GM12878 (cell line): ENCODE measurements around the gene ISLR. TPM values are rescaled to one million over a fixed set of nuclear protein-coding genes. Genes with fewer than 3 reads are reported as not detected.

Experiments
- ATAC-seq: fragments of 200-7000 bp; cut with Tn5 transposase; 3 replicates; pipeline ENCODE4 v1.9.1; 2020; ENCODE audit warnings: mild to moderate bottlenecking, moderate library complexity
- BruUV-seq: library from RNA; stranded (reverse); fragments of 400-500 nt; replicated peaks from 2 replicates; lab custom pipeline; 2021; lab: Mats Ljungman, UMichigan
- CTCF ChIA-PET: fragments of 300-600 bp; sonication (Branson Sonifier 250); formaldehyde crosslinking; extraction: SDS; loops from one replicate; lab custom pipeline; 2021; ENCODE audit warnings: inconsistent platforms; lab: Yijun Ruan, JAX
- POLR2A ChIA-PET: fragments of 350-600 bp; formaldehyde crosslinking; extraction: SDS; loops from one replicate; lab custom pipeline; 2021; ENCODE audit warnings: inconsistent platforms; lab: Charles Lee
- RAD21 ChIA-PET: fragments of 300-600 bp; sonication (Branson Sonifier 250); formaldehyde crosslinking; loops from one replicate; lab custom pipeline; 2023; ENCODE audit warnings: antibody characterized with exemption; ENCODE audit not compliant: unreplicated experiment; lab: Charles Lee
- SMC1A ChIA-PET: fragments of 300-600 bp; sonication (Branson Sonifier 250); formaldehyde crosslinking; loops from one replicate; lab custom pipeline; 2023; ENCODE audit not compliant: unreplicated experiment, uncharacterized antibody; lab: Charles Lee
- DNase-seq: peaks from one replicate; pipeline ENCODE4 v3.0.0-alpha.2; 2011; ENCODE audit warnings: low read depth, low spot score
- FAIRE-seq: peaks from 3 replicates; lab custom pipeline; 2011; peaks lifted over from hg19 to GRCh38; lab: Jason Lieb, UNC
- H2AFZ ChIP-seq: 2 replicates; pipeline ENCODE4 v1.6.0; 2011; ENCODE audit warnings: low read depth, low read length, control low read depth; ENCODE audit not compliant: control insufficient read depth
- H3K27ac ChIP-seq: 2 replicates; pipeline ENCODE4 v1.5.1; 2011; ENCODE audit warnings: control low read depth; ENCODE audit not compliant: control insufficient read depth, insufficient read depth
- H3K27me3 ChIP-seq, 2 experiments: replicated peaks in 1 of 2; 2 replicates each; pipeline versions ENCODE4 v1.6.0 to v1.6.1; 2011; ENCODE audit warnings: low read length in 1 of 2; ENCODE audit not compliant: control insufficient read depth in 2 of 2, insufficient read depth in 2 of 2
- H3K36me3 ChIP-seq, 2 experiments: 2 replicates each; pipeline ENCODE4 v1.5.1; 2011; ENCODE audit warnings: low read length in 1 of 2; ENCODE audit not compliant: control insufficient read depth in 2 of 2, insufficient read depth in 2 of 2
- H3K4me1 ChIP-seq: 2 replicates; pipeline ENCODE4 v1.6.1; 2011; ENCODE audit warnings: mild to moderate bottlenecking, low read length, moderate library complexity, mixed read lengths; ENCODE audit not compliant: control insufficient read depth, insufficient read depth
- H3K4me2 ChIP-seq: 2 replicates; pipeline ENCODE4 v1.6.0; 2011; ENCODE audit warnings: control low read depth; ENCODE audit not compliant: control insufficient read depth, insufficient read depth
- H3K4me3 ChIP-seq: fragments of 200-600 bp; sonication (generic); 2 replicates; pipeline ENCODE4 v1.5.1; 2016
- H3K79me2 ChIP-seq: 2 replicates; pipeline ENCODE4 v1.6.0; 2011; ENCODE audit warnings: low read length; ENCODE audit not compliant: control insufficient read depth, insufficient read depth
- H3K9ac ChIP-seq: 2 replicates; pipeline ENCODE4 v1.8.0; 2011; ENCODE audit warnings: low read length, control low read depth, mixed read lengths; ENCODE audit not compliant: control insufficient read depth, insufficient read depth
- H3K9me3 ChIP-seq: replicated peaks from 3 replicates; pipeline ENCODE4 v1.5.1; 2011; ENCODE audit warnings: mild to moderate bottlenecking, low read length; ENCODE audit not compliant: control insufficient read depth, insufficient read depth
- H4K20me1 ChIP-seq: 2 replicates; pipeline ENCODE4 v1.6.0; 2011; ENCODE audit not compliant: control insufficient read depth, insufficient read depth
- CREM ChIP-seq: IDR thresholded peaks from 2 replicates; pipeline ENCODE4 v1.6.1; 2014; ENCODE audit warnings: antibody characterized with exemption, low read depth
- PKNOX1 ChIP-seq: fragments of 450-650 bp; IDR thresholded peaks from 2 replicates; pipeline ENCODE4 v1.6.1; 2016; ENCODE audit warnings: mild to moderate bottlenecking
- SIX5 ChIP-seq: IDR thresholded peaks from 2 replicates; pipeline ENCODE4 v1.6.1; 2011; ENCODE audit warnings: mild to moderate bottlenecking, low read depth, low read length, moderate library complexity; ENCODE audit not compliant: severe bottlenecking
- STAT3 ChIP-seq: IDR thresholded peaks from 2 replicates; pipeline ENCODE4 v1.6.1; 2011; ENCODE audit warnings: low read depth, low read length, improper control_type of control experiment
- WGBS: methylation state at CpG from one replicate; pipeline ENCODE4 v1.1.6; 2016; ENCODE audit warnings: low lambda C conversion rate; ENCODE audit not compliant: insufficient replicate concordance, insufficient coverage; ENCODE audit errors: missing lambda C conversion rate; 5-methylcytosine and 5-hydroxymethylcytosine counted together
- in situ Hi-C: fragments of 300-500 bp; cut with MboI; formaldehyde crosslinking; loops from 9 replicates; pipeline ENCODE4 v1.14.3; 2018; ENCODE audit warnings: mixed read lengths
- intact Hi-C: fragments of 100-400 bp; cut with micrococcal nuclease; formaldehyde crosslinking; loops from one replicate; pipeline ENCODE4 v1.14.2; 2022; ENCODE audit not compliant: unreplicated experiment
- polyA plus RNA-seq, 11 experiments: library from polyadenylated mRNA; depleted of rRNA in 4 of 11; unstranded in 6 of 11; stranded (reverse) in 5 of 11; fragments of >200 nt; fragmentation: Nextera tagmentation in 4 of 11; fragmentation: Illumina TruSeq in 1 of 11; extraction: Ambion mirVana in 4 of 11; extraction: Trizol in 1 of 11; gene quantifications; 1 replicate in 1 of 11; 2 replicates in 10 of 11; pipeline versions ENCODE4 v1.2.1 to v1.2.3, GENCODE V29; 2011 to 2016; ENCODE audit warnings: inconsistent platforms in 2 of 11, missing spikeins in 2 of 11, low read depth in 1 of 11
- total RNA-seq, 4 experiments: library from RNA; depleted of rRNA in 3 of 4; stranded (reverse); fragments of >200 nt in 3 of 4; fragmentation: Illumina TruSeq in 1 of 4; extraction: Trizol in 1 of 4; gene quantifications; 2 replicates each; pipeline versions ENCODE4 v1.2.1 to v1.2.3, GENCODE V29; 2013 to 2021

ISLR gene
- total and polyA plus RNA-seq, 10 of the 15 experiments (the other 5 are each of a cell fraction or from before 2014, with no cell fraction given): 0.03 to 1.8 (median 0.54) TPM

DNA sequence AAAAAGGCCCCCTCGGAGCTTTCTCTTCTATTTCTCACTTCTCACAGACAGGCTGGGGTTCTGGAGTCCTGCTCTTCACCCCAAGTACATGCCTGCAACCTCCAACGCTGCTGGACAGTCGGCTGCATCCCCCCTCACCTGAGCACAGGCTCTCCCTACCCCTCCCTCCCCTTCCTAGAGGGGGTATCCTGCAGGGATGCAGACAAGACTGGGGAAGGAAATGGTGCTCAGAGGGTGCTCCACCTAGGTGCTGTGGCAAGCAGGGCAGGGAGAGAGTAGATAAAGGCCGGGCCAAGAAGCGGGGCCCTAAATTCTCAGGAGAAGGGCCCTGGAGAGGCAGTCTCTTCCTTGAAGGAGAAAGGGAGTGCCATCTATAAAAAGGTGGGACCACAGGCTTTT is 36.0 kb downstream of the ISLR start (continued):
- no peak for TF ChIP-seq PKNOX1

GRCh38 chr15:74209997-74210671 is 36.6 kb downstream of the ISLR start:
- Histone ChIP-seq H3K4me1 (peaks cover 51% of the 10 kb centered on the region), H3K36me3 (no peaks in the 10 kb centered on the region), H3K27me3 (no peaks in the 10 kb centered on the region; a peak in 1 of 4 replicates), H3K27ac (no peak overlapping the region), H3K79me2 (no peaks in the 10 kb centered on the region), H2AFZ (no peak overlapping the region), H3K9me3 (no peaks in the 10 kb centered on the region), H4K20me1 (no peaks in the 10 kb centered on the region), H3K9ac (no peak overlapping the region), H3K4me2 (no peak overlapping the region)
- FAIRE-seq: no peak
- intact Hi-C loops (no loop called here), in situ Hi-C loops (no loop called here)
- WGBS: 28% methylated on average over 4 of the region's 4 CpGs
- no peak for DNase-seq
- RAD21 ChIA-PET: no interaction called here
- no TSS peak for BruUV-seq
- POLR2A ChIA-PET: no interaction called here
- no peak; the same call in 2 of the 3 replicates for ATAC-seq
- SMC1A ChIA-PET: no interaction called here
- TF ChIP-seq CREM: 0 out of 2 replicates have a peak, but pooled peaks have one; percentile 32
- TF ChIP-seq SIX5: no peak
- TF ChIP-seq STAT3: no peak
- TF ChIP-seq, all 136 proteins: peak for 1
- CTCF ChIA-PET: no interaction called here
- no peak overlapping the region for H3K4me3 ChIP-seq
